GM12875 (cell line): Measurements from ENCODE around the gene ZBED1.
"Not testable (repeated sequence)": the region's sequence is repeated elsewhere in the genome, so short reads cannot be mapped to it uniquely, and the experiment has no call there.

Experiments used
- H3K4me3 ChIP-seq: one replicate; pipeline ENCODE4 v1.5.1; 2011; ENCODE audit warnings: low read depth, low read length, control low read depth
- TF ChIP-seq, protein P1 (sequence below): IDR thresholded peaks from 2 replicates; pipeline ENCODE4 v1.5.1; 2011; ENCODE audit warnings: low read depth, mild to moderate bottlenecking, control low read depth, inconsistent platforms, low read length, moderate library complexity, borderline replicate concordance; ENCODE audit not compliant: insufficient read depth

The ZBED1 gene

DNA sequence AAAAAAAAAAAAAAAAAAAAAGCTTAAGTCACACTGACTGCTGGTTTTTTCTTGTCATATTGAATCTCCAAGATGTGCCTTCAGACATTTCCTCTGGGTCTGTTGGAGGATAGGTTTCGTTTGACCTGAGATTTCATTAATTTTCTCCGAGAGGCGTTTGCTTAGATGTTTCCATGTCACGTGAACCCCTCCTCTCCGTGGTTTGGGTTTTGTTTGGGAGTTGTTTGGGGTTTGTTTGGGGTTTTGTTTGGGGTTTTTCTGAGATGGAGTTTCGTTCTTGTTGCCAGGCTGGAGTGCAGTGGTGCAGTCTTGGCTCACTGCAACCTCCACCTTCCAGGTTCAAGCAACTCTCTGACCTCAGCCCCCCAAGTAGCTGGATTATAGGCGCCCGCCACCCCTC is 40.8 kb upstream of the ZBED1 start:
- TF ChIP-seq, protein P1, sequence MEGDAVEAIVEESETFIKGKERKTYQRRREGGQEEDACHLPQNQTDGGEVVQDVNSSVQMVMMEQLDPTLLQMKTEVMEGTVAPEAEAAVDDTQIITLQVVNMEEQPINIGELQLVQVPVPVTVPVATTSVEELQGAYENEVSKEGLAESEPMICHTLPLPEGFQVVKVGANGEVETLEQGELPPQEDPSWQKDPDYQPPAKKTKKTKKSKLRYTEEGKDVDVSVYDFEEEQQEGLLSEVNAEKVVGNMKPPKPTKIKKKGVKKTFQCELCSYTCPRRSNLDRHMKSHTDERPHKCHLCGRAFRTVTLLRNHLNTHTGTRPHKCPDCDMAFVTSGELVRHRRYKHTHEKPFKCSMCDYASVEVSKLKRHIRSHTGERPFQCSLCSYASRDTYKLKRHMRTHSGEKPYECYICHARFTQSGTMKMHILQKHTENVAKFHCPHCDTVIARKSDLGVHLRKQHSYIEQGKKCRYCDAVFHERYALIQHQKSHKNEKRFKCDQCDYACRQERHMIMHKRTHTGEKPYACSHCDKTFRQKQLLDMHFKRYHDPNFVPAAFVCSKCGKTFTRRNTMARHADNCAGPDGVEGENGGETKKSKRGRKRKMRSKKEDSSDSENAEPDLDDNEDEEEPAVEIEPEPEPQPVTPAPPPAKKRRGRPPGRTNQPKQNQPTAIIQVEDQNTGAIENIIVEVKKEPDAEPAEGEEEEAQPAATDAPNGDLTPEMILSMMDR: no peak
- no peak overlapping the region for H3K4me3 ChIP-seq

DNA sequence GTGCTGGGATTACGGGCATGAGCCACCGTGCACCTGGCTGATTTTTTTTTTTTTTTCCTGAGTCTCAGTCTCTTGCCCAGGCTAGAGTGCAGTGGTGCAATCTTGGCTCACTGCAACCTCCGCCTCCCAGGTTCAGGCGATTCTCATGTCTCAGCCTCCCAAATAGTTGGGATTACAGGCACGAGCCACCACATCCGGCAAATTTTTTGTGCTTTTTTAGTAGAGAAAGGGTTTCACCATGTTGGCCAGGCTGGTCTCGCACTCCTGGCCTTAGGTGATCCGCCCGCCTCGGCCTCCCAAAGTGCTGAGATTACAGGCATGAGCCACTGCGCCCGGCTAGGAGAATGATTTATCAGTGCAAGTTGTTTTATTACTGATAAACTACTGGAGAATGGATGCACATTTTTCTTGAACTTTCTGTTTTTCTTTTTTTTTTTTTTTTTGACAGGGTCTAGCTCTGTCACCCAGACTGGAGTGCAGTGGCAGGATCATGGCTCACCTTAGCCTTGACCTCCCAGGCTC is 39.7 kb upstream of the ZBED1 start:
- TF ChIP-seq, protein P1: no peak
- no peak overlapping the region for H3K4me3 ChIP-seq

DNA sequence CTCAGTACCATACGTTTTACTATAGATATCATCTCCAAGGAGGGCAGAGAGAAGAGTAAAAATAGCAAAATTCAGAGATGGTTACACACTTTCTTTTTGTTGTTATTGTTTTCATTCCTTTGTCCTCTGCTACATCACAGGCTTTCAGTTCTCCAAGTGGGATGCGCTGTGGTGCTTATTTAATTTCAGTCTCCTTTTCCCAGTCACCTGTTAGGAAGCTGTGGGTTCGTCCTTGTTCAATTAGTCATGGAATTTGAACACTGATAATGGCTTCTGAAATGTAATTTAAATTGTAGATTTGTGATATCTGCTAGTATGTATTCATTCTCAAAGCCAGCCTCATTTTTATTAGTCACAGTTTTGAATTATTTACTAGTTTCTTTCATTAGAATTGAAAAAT is 38.8 kb upstream of the ZBED1 start:
- H3K4me3 ChIP-seq: no peak overlapping the region
- TF ChIP-seq, protein P1: no peak

DNA sequence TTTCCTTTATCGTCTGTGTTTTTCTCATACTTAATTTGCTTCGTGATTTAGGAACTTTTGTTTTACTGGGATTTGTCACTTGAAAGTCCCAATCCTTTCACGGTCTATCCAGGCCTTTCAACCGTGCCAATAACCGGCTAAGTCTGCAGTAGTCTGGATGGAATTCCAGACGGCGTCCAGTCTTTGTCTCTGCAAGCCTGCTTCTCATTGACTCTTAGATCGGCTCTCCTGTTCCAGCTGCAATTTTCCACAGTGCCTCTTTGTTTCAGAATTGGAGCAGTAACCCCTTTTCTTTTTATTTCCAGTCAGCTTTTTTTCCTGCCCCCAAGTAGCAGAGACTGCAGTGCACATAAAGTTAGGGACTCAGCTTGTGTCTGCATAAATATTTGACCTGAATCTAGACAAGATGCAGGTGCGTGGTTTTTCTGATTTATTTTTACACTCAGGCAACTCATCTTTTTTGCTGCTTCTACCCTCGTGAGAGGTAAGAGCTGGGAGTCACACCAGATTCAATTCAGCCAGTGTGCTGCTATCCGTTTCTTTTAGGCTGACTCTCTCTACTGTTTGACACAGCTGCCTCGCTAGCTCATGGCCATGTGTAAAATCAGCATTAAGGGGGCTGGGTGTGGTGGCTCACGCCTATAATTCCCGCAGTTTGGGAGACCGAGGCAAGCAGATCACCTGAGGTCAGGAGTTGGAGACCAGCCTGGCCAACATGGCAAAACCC is 37.4 kb upstream of the ZBED1 start:
- TF ChIP-seq, protein P1: no peak
- H3K4me3 ChIP-seq: no peak overlapping the region

DNA sequence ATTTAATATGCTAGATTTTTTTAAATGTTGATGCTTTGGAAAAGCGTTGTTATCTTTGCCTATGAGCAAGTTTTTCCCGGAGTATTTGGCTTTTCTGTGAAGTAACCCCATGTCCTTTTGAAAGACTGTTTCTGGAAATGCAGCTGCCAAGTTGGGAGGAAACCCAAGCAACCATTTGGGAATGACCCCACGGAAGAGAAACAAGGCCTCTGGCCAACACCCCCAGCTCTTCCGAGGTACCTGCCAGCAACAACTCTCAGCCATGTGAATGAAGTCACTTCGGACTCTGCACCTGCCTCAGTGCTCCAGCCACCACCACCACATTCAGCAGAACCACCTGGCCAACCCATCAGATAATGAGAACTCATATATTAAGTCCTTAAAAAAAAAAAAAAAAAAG is 36.2 kb upstream of the ZBED1 start:
- H3K4me3 ChIP-seq: no peak overlapping the region
- TF ChIP-seq, protein P1: no peak

DNA sequence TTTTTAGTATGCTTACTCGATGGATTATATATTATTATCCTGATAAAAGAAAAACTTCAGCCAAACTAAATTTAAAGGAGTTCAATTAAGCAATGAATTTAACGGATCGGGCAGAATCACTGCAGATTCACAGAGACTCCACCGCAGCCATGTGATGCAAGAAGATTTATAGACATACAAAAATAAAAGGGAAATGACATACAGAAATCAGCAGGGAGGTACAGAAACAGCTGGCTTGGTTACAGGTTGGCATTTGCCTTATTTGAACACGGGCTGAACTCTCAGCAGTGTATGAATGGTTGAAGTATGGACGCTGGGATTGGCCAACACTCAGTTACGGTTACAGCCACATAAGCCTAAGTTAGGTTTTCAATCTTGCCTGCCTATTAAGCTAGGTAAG is 35.4 kb upstream of the ZBED1 start:
- TF ChIP-seq, protein P1: no peak

DNA sequence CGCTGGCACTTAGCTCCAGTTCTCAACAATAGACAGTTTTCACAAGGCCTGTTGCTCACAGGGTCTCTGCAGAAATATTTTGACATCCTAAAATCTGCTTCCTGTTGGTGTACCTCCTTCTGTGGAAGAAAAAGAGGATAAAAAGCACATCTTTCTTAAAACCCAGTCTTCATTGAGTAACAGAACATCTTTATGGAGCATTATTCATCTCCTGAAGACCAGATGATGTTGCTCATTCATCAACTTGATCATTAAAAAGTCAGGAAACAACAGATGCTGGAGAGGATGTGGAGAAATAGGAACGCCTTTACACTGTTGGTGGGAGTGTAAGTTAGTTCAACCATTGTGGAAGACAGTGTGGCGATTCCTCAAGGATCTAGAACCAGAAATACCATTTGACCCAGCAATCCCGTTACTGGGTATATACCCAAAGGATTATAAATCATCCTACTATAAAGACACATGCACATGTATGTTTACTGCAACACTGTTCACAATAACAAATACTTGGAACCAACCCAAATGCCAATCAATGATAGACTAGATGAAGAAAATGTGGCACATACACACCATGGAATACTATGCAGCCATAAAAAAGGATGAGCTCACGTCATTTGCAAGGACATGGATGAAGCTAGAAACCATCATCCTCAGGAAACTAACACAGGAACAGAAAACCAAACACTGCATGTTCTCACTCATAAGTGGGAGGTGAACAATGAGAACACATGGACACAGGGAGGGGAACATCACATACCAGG is 33.7 kb upstream of the ZBED1 start:
- H3K4me3 ChIP-seq: not testable (repeated sequence)

More for the DNA sequence above, 35.4 kb upstream of the ZBED1 start:
- no peak overlapping the region for H3K4me3 ChIP-seq
